ENCODE measurements around the gene RNF130.

Gene RNF130

DNA sequence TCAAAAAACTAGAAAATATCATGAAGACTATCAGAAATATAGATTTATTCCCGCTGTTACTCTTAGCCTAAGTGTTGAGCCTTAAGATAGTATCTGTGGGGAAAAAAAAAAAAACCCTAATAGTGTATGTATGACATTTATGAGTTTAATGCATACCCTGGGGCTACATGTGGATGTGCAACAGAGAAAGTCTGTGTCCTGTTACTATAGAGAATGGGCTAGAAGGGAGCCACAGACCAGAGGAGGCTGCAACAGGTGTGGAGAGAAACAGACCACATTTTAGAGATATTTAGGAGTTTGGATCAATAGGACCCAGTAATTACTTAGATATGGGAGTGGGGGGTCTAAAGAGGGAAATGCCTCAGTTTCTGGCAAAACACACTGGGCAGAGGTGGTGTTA is 15.4 kb downstream of the RNF130 start:
- no peak for DNase-seq (ENCODE audit: low read depth in 2 of 2)

DNA sequence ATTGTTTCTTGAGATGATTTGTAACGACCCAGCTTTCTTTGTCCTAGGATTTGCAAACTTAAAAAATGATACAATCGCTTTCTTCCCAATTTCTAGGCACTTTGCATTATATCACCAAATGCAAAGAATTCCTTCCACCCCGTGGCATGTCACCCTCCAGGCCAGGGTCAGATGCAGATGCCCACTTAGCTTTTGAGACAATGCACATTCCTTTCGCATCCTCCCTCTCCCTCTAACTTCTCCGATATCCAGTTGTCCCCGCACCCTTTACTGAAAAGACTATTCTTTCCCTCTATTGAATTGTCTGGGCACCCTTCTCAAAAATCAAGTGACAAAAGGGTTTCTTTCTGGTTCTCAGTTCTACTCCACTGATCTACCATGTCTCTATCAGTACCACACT is 17.3 kb downstream of the RNF130 start:
- DNase-seq (ENCODE audit: low read depth in 2 of 2), result no peak

DNA sequence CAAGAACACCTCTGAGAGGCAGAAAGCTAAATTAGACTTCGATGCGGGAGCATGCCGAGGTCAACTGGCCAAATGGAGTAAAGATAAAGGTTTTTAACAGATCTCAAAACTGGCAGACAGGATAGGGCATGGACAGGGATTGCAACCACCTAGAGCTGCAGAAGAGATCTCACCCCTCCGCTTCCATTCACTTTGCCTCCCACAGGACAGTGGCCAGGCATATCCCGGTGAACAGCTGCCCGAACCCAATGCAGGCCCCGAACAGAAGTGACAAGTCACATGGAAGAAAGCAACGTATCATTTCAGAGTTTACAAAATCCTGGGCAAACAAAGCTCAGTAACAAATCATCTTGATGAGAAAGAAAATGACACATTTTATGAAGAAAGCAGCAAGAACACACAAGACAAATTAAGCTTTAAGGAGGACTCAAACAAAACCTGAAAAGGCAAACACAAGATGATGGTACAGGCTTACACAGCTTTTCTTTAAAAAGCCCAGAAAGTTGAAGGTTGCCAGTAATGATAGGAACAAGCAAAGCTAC is 18.4 kb downstream of the RNF130 start:
- DNase-seq (ENCODE audit: low read depth in 2 of 2), result no peak

DNA sequence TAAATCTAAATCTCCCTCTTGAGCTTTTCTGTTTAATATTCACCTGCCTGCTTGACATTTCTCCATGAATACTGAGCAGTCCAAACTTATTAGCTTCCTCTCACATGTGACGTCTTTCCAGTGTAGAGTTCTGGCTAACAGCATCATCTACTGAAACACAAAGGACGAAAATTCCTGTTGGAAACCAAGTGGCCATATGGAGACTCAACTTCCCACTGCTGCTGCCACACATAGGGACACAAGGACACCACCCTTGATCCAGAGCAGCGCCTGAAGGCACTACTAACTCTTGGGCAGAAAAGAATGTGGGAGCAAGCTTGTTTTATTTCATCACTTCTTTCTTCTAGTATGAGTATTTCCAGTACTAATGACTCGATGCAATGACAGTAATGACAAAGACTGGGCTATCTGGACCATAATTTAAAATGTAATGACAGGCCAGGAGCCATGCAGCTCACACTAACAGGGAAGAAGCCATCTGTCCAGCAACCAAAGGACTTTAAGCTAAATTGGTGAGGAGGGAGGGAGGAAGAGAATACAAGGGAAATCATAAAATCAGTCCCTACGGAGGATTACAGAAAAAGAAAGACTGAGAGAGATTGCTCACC is 19.2 kb downstream of the RNF130 start:
- no peak for DNase-seq (ENCODE audit: low read depth in 2 of 2)

DNA sequence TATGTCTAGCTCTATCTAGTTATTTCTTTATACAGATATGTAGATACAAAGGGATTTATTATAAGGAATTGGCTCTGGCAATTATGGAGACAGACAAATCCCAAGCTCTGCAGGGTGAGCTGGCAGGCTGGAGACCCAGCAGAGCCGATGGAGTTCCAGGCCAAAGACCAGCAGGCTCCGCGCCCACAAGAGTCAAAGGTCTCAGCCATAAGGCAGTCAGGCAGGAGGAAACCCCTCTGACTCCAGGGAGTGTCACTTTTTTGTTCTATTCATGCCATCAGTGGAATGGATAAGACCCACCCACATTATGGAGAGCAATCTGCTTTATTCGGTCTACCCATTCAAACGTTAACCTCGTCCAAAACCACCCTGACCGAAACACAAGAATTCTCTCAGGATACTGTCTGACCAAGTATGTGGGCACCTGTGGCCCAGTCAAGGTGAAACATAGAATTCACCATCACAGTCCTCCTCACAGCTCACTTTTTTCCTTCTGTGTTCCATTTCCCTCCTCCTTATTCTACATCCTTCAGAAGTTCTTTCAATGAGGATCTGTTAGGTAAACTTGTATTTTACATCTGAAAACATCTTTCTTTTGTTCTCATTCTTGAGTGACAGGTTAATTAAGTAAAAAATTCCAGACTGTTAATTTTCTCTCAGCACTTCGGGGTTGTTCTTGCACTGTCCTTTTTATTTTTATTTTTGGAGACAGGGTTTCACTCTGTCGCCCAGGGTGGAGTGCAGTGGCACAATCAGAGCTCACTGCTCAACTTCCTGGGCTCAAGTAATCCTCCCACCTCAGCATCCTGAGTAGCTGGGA is 21.2 kb downstream of the RNF130 start:
- no peak for DNase-seq (ENCODE audit: low read depth in 2 of 2)

DNA sequence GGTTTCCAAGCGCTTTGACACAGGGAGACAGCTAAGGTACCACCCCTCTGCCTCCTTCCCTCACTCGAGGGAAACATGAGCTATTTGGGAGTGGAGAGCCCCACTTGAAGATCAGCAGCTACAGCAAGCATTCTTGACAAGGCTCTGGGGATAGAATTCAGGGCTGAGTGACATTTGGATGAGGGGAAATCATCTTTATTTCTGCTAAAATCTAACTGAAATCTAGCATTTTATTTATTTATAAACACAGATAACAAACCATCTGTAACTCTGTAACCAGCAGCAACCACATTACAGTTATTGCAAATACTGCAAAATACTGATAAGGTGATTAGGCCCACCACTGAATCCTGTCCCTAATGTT is 22.4 kb downstream of the RNF130 start:
- no peak for DNase-seq (ENCODE audit: low read depth in 2 of 2)

DNA sequence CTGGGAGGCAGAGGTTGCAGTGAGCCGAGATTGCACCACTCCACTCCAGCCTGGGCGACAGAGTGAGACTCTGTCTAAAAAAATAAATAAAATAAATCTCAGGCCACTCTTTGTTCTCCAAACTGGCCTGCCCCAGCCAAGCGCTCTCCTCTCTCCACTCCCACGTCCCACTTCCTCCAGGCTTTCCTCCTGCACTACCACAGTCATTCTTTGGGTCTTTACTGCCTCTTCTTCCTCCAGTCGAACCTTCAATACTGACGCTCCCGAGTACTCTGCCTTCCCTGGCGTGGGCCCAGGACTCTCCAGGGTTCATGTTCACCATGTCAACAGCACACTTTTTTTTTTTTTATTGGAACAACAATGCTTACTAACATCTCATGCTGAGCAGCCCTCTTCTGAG is 23.9 kb downstream of the RNF130 start:
- DNase-seq (ENCODE audit: low read depth in 2 of 2), result no peak

DNA sequence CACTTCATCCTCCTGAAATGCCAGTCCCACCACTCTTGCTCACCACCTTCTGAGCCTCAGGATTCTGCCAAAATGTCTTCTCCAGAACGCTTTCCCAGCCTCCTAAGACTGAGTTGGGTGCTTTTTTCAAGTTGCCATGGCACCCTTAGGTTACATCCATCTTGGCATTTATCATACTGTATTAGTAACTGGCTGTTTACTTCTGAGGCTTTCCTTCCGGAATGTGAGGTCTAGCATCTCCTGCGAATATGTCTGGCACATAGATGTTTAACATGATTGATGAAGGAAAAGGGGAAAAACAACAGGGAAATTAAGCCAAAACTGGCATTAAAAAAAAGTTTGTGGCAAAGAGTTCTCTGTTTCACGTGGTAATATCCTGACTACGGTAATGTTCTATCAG is 24.9 kb downstream of the RNF130 start:
- no peak for DNase-seq (ENCODE audit: low read depth in 2 of 2)

DNA sequence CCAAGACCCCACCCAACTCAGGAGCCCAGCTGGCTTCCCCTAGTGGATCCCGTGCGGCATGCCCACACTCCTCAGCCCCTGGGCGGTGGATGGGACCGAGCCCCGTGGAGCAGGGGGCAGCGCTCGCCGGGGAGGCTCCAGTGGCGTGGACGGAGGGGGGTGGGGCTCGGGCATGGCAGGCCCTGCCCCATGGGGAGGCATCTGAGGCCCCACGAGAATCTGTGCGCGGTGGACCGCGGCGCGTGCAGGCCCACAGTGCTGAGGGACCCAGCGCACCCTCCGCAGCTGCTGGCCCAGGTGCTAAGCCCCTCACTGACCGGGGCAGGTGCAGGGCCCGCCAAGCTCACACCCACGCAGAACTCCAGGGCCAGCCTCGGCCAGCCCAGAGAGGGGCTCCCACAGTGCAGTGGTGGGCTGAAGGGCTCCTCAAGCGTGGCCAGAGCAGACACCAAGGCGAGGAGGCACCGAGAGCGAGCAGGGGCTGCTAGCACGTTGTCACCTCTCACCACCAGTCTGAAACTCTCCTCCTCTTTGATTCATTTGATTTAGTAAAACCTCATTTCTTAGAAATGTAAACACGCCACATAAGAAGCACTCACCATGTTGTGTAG is 25.6 kb downstream of the RNF130 start:
- DNase-seq (ENCODE audit: low read depth in 2 of 2), result no peak

DNA sequence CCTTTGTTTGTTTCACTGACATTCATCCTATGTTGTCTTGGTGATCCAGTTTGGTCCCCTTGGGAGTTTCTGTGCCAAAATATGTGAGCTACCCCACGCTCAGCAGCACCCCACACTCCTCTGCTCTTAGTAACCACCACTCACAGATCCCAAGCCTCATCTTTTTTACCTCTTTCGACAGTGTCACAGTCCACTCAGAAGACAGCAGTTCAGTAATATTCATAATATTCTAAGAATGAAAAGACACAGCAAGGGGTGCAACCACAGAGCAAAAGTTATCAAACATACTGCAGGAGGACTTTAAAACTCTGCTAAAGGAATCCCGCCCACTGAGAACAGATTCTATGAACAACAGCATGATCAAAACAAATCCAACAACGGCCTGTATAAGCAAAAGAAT is 28.2 kb downstream of the RNF130 start:
- DNase-seq (ENCODE audit: low read depth in 2 of 2), result no peak

DNA sequence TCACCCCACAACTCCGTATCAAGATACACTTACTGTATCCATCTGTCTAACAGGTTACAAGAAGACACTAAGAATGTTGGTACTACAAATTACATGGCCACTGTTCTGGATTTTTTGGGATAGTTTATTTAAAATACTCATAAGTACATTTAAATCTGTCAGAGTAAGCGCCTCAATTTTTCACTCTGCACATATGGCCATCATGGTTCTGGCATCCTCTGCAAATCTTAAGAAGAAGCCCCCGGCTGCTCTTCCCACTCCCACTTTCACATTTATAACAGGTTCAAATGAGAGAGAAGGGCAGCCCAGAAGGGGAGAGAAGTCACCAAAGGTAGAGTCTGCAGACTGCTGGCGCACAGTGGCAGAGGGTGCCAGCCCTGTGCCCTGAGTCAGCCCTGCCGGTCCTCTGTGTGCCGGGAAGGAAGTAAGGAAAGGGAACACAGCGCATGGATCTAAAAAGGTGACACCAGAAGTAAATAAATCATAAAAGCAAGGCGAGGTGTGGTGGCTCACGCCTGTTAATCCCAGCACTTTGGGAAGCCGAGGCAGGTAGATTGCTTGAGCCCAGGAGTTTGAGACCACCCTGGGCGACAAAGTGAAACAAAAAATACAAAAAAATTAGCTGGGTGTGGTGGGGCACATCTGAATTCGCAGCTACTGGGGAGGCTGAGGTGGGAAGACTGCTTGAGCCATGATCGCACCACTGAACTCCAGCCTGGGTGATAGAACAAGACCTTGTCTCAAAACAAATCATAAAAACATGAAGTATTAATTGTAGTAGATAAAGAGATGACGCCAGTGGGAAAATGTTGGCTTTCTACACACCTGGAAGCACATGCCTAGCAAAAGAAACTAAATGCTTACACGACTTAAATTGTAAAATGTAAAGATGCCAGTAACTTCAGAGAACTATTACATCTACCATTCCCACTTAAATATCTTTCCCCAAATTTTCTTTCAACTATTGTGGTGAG is 30.0 kb downstream of the RNF130 start:
- DNase-seq (ENCODE audit: low read depth in 2 of 2), result no peak

DNA sequence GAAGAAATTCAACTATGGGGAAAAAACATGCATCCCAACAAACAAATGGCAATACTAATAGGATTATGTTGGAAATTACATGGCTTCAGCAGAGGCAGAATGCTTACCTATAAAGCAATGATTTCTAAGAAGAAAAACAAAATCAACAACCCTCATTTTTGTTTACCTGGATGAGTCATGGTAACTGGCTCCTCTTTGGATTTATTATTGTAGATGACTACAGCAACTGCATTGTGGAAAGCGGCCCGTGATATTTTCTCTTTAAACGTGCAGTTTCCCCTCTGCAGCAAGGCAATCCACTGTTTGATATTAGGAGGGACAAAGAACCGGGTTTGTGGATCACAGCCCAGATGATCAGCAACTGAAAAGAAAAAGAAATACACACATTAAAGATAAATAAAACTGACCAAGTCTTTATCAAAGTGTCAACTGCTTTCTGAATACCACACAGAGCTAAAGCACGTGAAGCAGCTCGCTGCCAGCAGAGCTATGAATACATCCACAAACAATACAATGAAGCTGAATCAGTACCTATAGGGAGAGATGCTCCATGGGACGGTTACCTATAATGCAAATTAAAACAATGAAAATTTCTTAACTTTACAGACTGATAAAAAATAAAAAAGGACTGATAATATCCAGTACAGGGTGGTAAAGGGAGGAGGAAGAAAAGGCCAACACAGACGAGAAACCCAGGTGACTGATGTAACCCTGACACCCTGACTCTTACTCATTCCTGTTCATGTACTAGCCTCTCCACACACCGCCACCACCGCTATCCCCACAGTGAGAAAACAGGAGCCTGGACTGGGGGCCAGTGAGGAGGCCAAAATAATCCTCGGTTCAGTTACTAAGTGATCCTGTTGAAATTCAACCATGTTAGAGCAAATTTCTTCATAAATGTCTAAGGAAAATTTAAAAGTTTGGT is 31.0 kb downstream of the RNF130 start:
- DNase-seq (ENCODE audit: low read depth in 2 of 2), result no peak

DNA sequence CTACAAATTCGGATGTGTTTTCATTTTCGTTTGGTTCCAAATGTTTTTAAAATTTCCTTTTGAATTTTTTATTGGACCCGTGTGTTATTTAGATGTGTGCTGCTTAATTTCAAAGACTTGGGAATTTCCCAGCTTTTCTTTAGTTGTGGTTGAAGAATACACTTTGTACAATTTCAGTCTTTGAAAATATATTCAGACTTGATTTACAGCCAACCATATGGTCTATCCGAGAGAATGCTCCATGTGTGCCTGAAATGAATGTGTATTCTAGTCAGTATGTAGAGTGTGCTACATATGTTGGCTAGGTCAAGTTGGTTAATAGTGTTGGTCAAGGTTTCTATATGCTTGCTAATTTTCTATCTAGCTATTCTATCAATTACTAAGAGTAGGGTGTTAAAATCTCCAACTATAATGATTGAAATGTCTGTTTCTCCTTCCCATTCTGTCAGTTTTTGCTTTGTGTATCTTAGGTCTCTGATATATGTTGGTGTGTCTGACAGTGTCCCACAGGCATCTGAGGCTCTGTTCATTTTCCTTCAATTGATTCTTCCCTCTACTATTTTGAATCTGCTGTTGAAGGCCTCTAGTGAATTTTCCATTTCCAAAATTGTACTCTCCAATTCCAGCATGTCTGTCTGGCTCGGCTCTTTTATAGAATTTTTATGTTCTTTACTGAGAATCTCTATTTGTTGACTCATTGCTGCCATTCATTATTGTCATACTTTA is 36.2 kb downstream of the RNF130 start:
- DNase-seq (ENCODE audit: low read depth in 2 of 2), result no peak

DNA sequence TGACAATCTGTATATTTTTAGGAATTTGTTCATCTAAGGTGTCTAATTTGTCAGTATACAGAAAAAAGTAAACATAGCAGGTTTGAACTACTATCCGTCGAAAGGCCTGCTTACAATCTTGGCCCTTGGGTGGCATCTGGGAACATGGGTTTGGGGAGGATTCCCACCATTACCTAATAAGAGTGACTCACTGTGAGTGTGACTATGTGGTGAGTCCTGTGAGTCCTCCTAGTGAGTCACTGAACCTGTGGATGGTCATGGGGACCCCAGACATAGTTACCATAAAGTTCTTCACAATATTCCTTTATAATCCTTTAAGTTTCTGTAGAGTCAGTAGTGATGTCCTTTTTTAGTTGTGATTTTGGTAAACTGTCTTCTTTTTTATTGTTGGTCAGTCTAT is 37.0 kb downstream of the RNF130 start:
- no peak for DNase-seq (ENCODE audit: low read depth in 2 of 2)

DNA sequence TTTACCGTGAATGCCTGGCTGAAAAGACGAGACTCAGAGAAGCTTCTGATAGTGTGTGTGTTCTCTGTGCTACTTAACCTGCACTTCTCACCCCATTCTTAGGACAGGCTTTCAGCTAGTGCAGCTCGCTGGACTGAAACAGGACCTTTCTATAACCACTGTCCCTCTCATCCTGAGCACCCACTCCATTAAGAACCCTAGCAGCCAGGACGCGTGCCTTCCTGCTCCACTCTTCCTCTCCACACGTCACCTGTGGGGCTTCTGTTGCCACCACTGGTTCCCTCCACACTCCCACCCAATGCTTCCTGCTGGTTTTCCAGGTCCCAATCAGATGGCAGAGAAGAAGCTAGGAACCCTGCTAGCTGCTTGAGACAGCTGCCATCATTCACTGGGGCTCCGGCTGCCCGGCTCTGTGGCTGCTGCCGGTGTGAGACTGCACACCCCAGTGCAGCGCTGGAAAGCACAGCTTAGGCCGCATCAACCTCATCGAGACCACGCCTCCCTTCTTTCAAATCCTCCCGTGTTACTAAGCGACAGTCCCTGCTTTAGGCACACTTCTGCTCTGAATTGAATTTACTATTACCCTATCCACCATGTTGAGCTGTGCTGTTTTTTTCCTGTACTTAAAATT is 44.0 kb downstream of the RNF130 start:
- DNase-seq (ENCODE audit: low read depth in 2 of 2), result no peak

DNA sequence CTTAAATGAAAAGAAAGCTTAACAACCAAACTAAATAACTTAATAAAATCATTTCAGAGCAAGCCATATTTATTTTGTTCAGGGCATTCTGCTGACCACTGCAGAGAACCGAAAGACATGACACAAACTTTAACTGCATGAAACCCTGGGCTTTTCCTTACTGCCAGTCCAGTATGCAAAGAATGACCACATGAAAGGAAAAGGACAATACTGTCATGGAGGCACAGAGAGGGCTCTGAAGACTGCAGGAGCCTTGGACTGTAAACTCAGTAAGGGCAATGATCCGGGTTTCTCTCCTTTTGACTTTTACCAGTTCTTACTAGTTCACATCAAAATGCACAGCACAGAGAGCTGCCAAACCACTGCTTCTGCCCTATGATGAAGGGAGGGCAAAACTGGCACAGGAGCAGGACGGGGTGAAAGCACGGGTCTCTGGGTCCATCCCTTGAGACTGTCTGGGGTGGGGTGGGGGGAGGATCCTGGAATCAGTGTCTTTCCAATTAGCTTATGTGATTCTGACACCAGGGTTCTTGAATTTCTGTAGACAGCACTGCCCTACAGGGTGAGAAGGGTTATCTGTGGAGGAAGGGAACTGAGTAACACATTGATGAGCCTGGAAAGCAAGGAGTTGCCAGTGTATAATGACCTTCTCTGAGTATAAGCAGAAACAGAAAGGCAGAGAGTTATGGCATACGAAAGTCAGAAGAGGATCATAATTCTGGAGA is 44.7 kb downstream of the RNF130 start:
- DNase-seq (ENCODE audit: low read depth in 2 of 2), result no peak

DNA sequence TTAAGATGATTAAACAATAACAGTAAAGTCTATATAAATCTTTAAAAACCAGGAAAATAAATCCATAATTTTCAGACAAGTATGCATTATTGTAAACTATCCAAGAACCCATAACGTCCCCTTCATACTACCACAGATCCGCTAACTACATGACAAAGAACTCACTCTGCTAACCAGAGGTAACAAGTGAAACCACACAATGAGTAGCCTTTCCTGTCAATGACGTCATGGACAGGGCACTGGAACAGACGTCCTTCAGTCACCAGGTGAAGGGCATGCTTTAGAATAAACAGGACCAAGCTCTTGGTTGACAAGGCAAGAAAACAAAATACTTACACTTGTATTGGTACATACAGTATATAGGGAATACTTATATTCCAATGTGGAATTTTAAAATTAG is 45.2 kb downstream of the RNF130 start:
- DNase-seq (ENCODE audit: low read depth in 2 of 2), result no peak

DNA sequence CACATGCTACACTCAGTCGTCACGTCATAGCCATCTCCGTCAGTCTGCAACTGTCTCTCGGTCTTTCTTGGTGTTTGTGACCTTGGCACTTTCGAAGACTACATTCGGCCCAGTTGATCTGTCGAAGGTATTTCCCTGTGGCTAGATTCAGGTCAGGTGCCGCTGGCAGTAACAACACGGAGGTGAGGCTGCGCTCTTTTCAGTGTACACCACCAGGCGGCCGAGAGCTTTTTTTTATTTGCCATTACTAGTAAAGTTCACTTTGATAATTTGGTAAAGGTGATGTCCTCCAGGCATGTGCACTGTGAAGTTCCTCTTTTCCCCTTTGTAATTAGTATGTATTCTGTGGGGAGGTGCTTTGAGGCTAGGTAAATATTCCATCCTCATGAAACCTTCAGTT is 49.7 kb downstream of the RNF130 start:
- no peak for DNase-seq (ENCODE audit: low read depth in 2 of 2)

DNA sequence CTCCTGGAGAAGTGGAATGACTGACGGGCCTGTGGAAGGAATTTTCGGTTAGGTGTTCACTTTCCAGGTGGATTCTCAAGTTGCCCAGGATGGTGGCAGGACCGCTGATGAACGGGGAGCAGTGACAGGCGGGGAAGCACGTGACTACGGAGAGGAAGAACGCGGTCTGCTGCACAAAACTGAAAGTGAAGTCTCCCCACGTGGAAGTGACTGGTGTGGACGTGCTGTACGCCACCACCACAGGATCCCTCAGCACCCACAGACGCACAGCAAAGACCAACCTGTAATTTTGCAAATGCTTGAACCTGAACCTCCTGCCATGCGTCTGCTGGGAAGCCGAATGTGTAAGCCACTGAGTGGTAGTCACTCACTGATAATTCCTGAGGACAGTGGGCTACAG is 51.4 kb downstream of the RNF130 start:
- no peak for DNase-seq (ENCODE audit: low read depth in 2 of 2)
